ENCODE data around the gene KAT6B.

DNA sequence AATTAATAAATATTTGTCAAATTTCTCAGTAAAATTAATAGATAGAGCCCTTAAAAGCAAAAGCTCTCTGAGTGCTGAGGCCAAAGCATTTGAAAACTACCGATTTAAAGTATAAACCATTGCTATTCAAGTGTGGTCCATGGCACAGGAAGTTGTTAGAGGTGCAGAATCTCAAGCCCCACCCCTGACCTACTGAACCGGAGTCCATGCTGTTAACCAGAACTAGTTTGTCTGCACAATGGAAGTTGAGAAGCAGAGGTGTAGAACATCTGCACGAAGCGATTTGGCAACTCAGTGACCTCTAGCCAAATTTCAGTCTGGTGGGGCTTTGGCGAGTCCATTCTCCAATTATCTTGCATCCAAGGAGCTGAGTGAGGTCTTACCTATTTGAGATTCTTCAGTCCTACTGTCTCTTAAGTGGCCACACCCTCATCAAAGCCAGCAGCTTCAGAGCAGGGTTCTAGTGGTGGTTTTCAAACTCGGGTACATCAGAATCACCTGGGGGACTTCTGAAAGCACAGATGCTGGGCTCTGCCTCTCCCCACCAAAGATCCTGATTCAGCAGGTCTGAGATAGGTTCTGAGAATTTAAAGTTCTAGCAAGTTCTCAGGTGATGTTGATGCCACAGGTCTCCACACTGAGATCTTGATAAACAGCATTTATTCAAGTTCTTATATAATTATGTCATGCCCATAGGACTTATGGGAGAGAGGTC, 188.3 kb downstream of the KAT6B start:
- no peak for TF ChIP-seq EZH2 (IDR thresholded peaks at IDR 0.05; ENCODE audit: low read depth, low read length, severe bottlenecking)
- TF ChIP-seq, protein P1, sequence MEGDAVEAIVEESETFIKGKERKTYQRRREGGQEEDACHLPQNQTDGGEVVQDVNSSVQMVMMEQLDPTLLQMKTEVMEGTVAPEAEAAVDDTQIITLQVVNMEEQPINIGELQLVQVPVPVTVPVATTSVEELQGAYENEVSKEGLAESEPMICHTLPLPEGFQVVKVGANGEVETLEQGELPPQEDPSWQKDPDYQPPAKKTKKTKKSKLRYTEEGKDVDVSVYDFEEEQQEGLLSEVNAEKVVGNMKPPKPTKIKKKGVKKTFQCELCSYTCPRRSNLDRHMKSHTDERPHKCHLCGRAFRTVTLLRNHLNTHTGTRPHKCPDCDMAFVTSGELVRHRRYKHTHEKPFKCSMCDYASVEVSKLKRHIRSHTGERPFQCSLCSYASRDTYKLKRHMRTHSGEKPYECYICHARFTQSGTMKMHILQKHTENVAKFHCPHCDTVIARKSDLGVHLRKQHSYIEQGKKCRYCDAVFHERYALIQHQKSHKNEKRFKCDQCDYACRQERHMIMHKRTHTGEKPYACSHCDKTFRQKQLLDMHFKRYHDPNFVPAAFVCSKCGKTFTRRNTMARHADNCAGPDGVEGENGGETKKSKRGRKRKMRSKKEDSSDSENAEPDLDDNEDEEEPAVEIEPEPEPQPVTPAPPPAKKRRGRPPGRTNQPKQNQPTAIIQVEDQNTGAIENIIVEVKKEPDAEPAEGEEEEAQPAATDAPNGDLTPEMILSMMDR (IDR thresholded peaks at IDR 0.05; ENCODE audit: control extremely low read depth in 1 of 3, insufficient read depth in 1 of 3, low read depth in 1 of 3, low read length in 3 of 3): no peak
- no peak for TF ChIP-seq RXRA (IDR thresholded peaks at IDR 0.05; ENCODE audit: insufficient read depth, low read depth, low read length)
- no peak for TF ChIP-seq ZNF274 (IDR thresholded peaks at IDR 0.05; ENCODE audit: borderline replicate concordance, extremely low read depth, low read length)
- TF ChIP-seq POLR2A (IDR thresholded peaks at IDR 0.05; ENCODE audit: control extremely low read depth in 1 of 2, low read depth in 2 of 2, low read length in 2 of 2): no peak
- no peak for TF ChIP-seq POLR2AphosphoS5 (IDR thresholded peaks at IDR 0.05; ENCODE audit: low read depth, low read length)
- no peak for TF ChIP-seq CHD2 (IDR thresholded peaks at IDR 0.05; ENCODE audit: low read length)
- no peak for TF ChIP-seq JUND (IDR thresholded peaks at IDR 0.05; ENCODE audit: low read length)

Measured in H1 (cell line).